Activated naive CD4-positive, alpha-beta T cell treated with anti-CD3 and anti-CD28 coated beads, Interleukin-2, amount 10 ng/mL, durations not matched to agents 7 days and 5 days (primary cell): ENCODE measurements around the gene PCNX4.

Experiments
- CTCF ChIA-PET: fragments of 350-600 bp; sonication (Branson Sonifier 250); formaldehyde crosslinking; loops from one replicate; lab custom pipeline; 2021; ENCODE audit warnings: antibody characterized with exemption; lab: Charles Lee
- DNase-seq: peaks from one replicate; pipeline ENCODE4 v3.0.0-alpha.2; 2020
- H3K27ac Mint-ChIP-seq: one replicate; pipeline ENCODE4 v1.8.0; 2021; ENCODE audit warnings: mild to moderate bottlenecking, moderate library complexity, mixed read lengths
- H3K27me3 Mint-ChIP-seq: one replicate; pipeline ENCODE4 v1.8.0; 2021; ENCODE audit warnings: mild to moderate bottlenecking, mixed read lengths
- H3K36me3 Mint-ChIP-seq: one replicate; pipeline ENCODE4 v1.8.0; 2021; ENCODE audit warnings: mixed read lengths
- H3K4me1 Mint-ChIP-seq: one replicate; pipeline ENCODE4 v1.8.0; 2021; ENCODE audit warnings: mixed read lengths
- H3K4me3 Mint-ChIP-seq: one replicate; pipeline ENCODE4 v1.8.0; 2021; ENCODE audit warnings: mild to moderate bottlenecking, moderate library complexity, mixed read lengths
- H3K9me3 Mint-ChIP-seq: one replicate; pipeline ENCODE4 v1.8.0; 2021; ENCODE audit warnings: mixed read lengths

The PCNX4 gene

GRCh38 chr14:60125918-60126317, 34.2 kb downstream of the PCNX4 start:
- no peak for DNase-seq
- Mint-ChIP-seq H3K4me3 (no peak overlapping the region), H3K9me3 (no peaks in the 10 kb centered on the region), H3K36me3 (peaks cover 60% of the 10 kb centered on the region), H3K4me1 (peaks cover 5% of the 10 kb centered on the region), H3K27me3 (no peaks in the 10 kb centered on the region), H3K27ac (no peak overlapping the region)
- CTCF ChIA-PET, result no interaction called here

- no peaks in the 10 kb centered on the region for H3K9me3 Mint-ChIP-seq
- CTCF ChIA-PET, result no interaction called here
- H3K36me3 Mint-ChIP-seq, result peaks cover 17% of the 10 kb centered on the region
- peaks cover 6% of the 10 kb centered on the region for H3K4me1 Mint-ChIP-seq
- H3K27me3 Mint-ChIP-seq, result no peaks in the 10 kb centered on the region
- no peak overlapping the region for H3K4me3 Mint-ChIP-seq
- no peak overlapping the region for H3K27ac Mint-ChIP-seq
- DNase-seq, result no peak
Measured at GRCh38 chr14:60133487-60133886, 41.8 kb downstream of the PCNX4 start.

GRCh38 chr14:60134702-60135101, 43.0 kb downstream of the PCNX4 start:
- CTCF ChIA-PET, result no interaction called here
- H3K9me3 Mint-ChIP-seq, result no peaks in the 10 kb centered on the region
- peaks cover 6% of the 10 kb centered on the region for H3K4me1 Mint-ChIP-seq
- peaks cover 15% of the 10 kb centered on the region for H3K36me3 Mint-ChIP-seq
- no peak for DNase-seq
- no peak overlapping the region for H3K4me3 Mint-ChIP-seq
- no peaks in the 10 kb centered on the region for H3K27me3 Mint-ChIP-seq
- H3K27ac Mint-ChIP-seq, result no peak overlapping the region

GRCh38 chr14:60151715-60152114, 60.0 kb downstream of the PCNX4 start:
- Mint-ChIP-seq H3K36me3 (peaks cover 58% of the 10 kb centered on the region), H3K27ac (peak overlapping the region; percentile 85), H3K9me3 (no peaks in the 10 kb centered on the region), H3K4me3 (no peak overlapping the region), H3K4me1 (peaks cover 36% of the 10 kb centered on the region), H3K27me3 (no peaks in the 10 kb centered on the region)
- CTCF ChIA-PET, result interaction anchor here (0.9 to 1.1 kb wide), 2 partner anchors 13 to 88 kb away, joined by 3 to 4 read pairs; partner anchors contain the start of gene DHRS7
- peak; percentile 72 for DNase-seq

- Mint-ChIP-seq H3K27me3 (no peaks in the 10 kb centered on the region), H3K9me3 (no peaks in the 10 kb centered on the region), H3K36me3 (peaks cover 49% of the 10 kb centered on the region), H3K27ac (no peak overlapping the region), H3K4me3 (no peak overlapping the region), H3K4me1 (peaks cover 36% of the 10 kb centered on the region)
- CTCF ChIA-PET, result interaction anchor here (1.1 kb wide), 1 partner anchor 11 kb away, joined by 5 read pairs; the partner anchor contains the start of gene DHRS7
- no peak for DNase-seq
Measured at GRCh38 chr14:60153991-60154390, 62.3 kb downstream of the PCNX4 start.

GRCh38 chr14:60154671-60155070, 62.9 kb downstream of the PCNX4 start:
- CTCF ChIA-PET, result interaction anchor here (1.1 kb wide), 1 partner anchor 10 kb away, joined by 5 read pairs; the partner anchor contains the start of gene DHRS7
- no peaks in the 10 kb centered on the region for H3K27me3 Mint-ChIP-seq
- no peak for DNase-seq
- H3K4me3 Mint-ChIP-seq, result no peak overlapping the region
- H3K4me1 Mint-ChIP-seq, result peaks cover 37% of the 10 kb centered on the region
- H3K36me3 Mint-ChIP-seq, result peaks cover 48% of the 10 kb centered on the region
- H3K9me3 Mint-ChIP-seq, result no peaks in the 10 kb centered on the region
- H3K27ac Mint-ChIP-seq, result peak overlapping the region; percentile 47

GRCh38 chr14:60160422-60160821, 68.7 kb downstream of the PCNX4 start:
- Mint-ChIP-seq H3K9me3 (no peaks in the 10 kb centered on the region), H3K4me1 (peaks cover 22% of the 10 kb centered on the region), H3K36me3 (peaks cover 21% of the 10 kb centered on the region), H3K27me3 (no peaks in the 10 kb centered on the region), H3K27ac (no peak overlapping the region), H3K4me3 (no peak overlapping the region)
- CTCF ChIA-PET, result no interaction called here
- no peak for DNase-seq

GRCh38 chr14:60161196-60162107, 69.7 kb downstream of the PCNX4 start:
- CTCF ChIA-PET, result interaction anchor here (0.9 to 1.1 kb wide), 2 partner anchors 22 to 96 kb away, joined by 3 read pairs; no protein-coding TSS in a partner anchor
- H3K27ac Mint-ChIP-seq, result peak overlapping the region; percentile 16
- no peaks in the 10 kb centered on the region for H3K9me3 Mint-ChIP-seq
- peaks cover 30% of the 10 kb centered on the region for H3K4me1 Mint-ChIP-seq
- H3K36me3 Mint-ChIP-seq, result peaks cover 16% of the 10 kb centered on the region
- no peak overlapping the region for H3K4me3 Mint-ChIP-seq
- no peak for DNase-seq
- no peaks in the 10 kb centered on the region for H3K27me3 Mint-ChIP-seq

- CTCF ChIA-PET, result interaction anchor here (0.9 to 3.1 kb wide), 3 partner anchors 14 to 199 kb away, joined by 3 to 21 read pairs (median 19); no protein-coding TSS in a partner anchor
Measured at GRCh38 chr14:60163693-60164092, 72.0 kb downstream of the PCNX4 start.

GRCh38 chr14:60164404-60164711, 72.6 kb downstream of the PCNX4 start:
- Mint-ChIP-seq H3K27me3 (peaks cover 5% of the 10 kb centered on the region), H3K27ac (peak overlapping the region; percentile 95), H3K4me3 (peak overlapping the region; percentile 95), H3K4me1 (peaks cover 31% of the 10 kb centered on the region), H3K36me3 (peaks cover 15% of the 10 kb centered on the region), H3K9me3 (no peaks in the 10 kb centered on the region)
- no peak for DNase-seq
- CTCF ChIA-PET, result interaction anchor here (0.5 to 3.1 kb wide), 5 partner anchors 10 to 1134 kb away, joined by 3 to 21 read pairs (median 5); no protein-coding TSS in a partner anchor

More at GRCh38 chr14:60163693-60164092, 72.0 kb downstream of the PCNX4 start:
- Mint-ChIP-seq H3K4me3 (no peak overlapping the region), H3K9me3 (no peaks in the 10 kb centered on the region), H3K27me3 (peaks cover 5% of the 10 kb centered on the region), H3K36me3 (peaks cover 16% of the 10 kb centered on the region), H3K4me1 (peaks cover 31% of the 10 kb centered on the region), H3K27ac (no peak overlapping the region)
- no peak for DNase-seq

- Mint-ChIP-seq H3K36me3 (peaks cover 10% of the 10 kb centered on the region), H3K4me1 (peaks cover 29% of the 10 kb centered on the region)
- CTCF ChIA-PET, result interaction anchor here (0.5 to 3.1 kb wide), 13 partner anchors 9 to 1133 kb away, joined by 3 to 21 read pairs (median 4); partner anchors contain the start of gene CCDC175
Measured at GRCh38 chr14:60164712-60165546, 73.2 kb downstream of the PCNX4 start, which contains the start of gene DHRS7. DHRS7 (minus strand) TSS chr14:60165398; CDS start chr14:60165309, 89 bp downstream.

GRCh38 chr14:60165547-60165876, 73.8 kb downstream of the PCNX4 start:
- H3K27ac Mint-ChIP-seq, result peak overlapping the region; percentile 81
- no peaks in the 10 kb centered on the region for H3K9me3 Mint-ChIP-seq
- H3K36me3 Mint-ChIP-seq, result peaks cover 10% of the 10 kb centered on the region
- H3K4me1 Mint-ChIP-seq, result peaks cover 29% of the 10 kb centered on the region
- DNase-seq, result no peak
- CTCF ChIA-PET, result interaction anchor here (0.7 to 3.1 kb wide), 14 partner anchors 9 to 589 kb away, joined by 3 to 21 read pairs (median 4); partner anchors contain the start of gene CCDC175
- H3K4me3 Mint-ChIP-seq, result peak overlapping the region; percentile 95
- H3K27me3 Mint-ChIP-seq, result peaks cover 5% of the 10 kb centered on the region

More at GRCh38 chr14:60164712-60165546, 73.2 kb downstream of the PCNX4 start, which contains the start of gene DHRS7:
- DNase-seq, result peak; percentile 67
- peak within 1 kb of the TSS; percentile 95 for H3K27ac Mint-ChIP-seq
- H3K4me3 Mint-ChIP-seq, result peak within 1 kb of the TSS; percentile 95
- H3K9me3 Mint-ChIP-seq, result no peaks in the 10 kb centered on the region
- peaks cover 5% of the 10 kb centered on the region for H3K27me3 Mint-ChIP-seq

GRCh38 chr14:60166142-60166541, 74.4 kb downstream of the PCNX4 start:
- H3K4me1 Mint-ChIP-seq, result peaks cover 29% of the 10 kb centered on the region
- DNase-seq, result no peak
- CTCF ChIA-PET, result interaction anchor here (0.7 to 3.1 kb wide), 10 partner anchors 12 to 590 kb away, joined by 3 to 21 read pairs (median 4); partner anchors contain the start of gene CCDC175
- peak overlapping the region; percentile 81 for H3K27ac Mint-ChIP-seq
- H3K36me3 Mint-ChIP-seq, result peaks cover 9% of the 10 kb centered on the region
- H3K9me3 Mint-ChIP-seq, result no peaks in the 10 kb centered on the region
- peak overlapping the region; percentile 95 for H3K4me3 Mint-ChIP-seq
- H3K27me3 Mint-ChIP-seq, result peaks cover 5% of the 10 kb centered on the region
